GM12873 (cell line): Measurements from ENCODE around the gene SLC45A3.

Experiments
- CTCF ChIP-seq: IDR thresholded peaks from 2 replicates; pipeline ENCODE4 v1.5.1; 2012; ENCODE audit warnings: low read depth, mild to moderate bottlenecking, moderate library complexity, low read length, control low read depth; ENCODE audit not compliant: insufficient read depth; ENCODE audit errors: missing control alignments

SLC45A3 gene

GRCh38 chr1:205612104-205612503 is 68.2 kb downstream of the SLC45A3 start:
- no peak for TF ChIP-seq CTCF

GRCh38 chr1:205610901-205611466 is 69.3 kb downstream of the SLC45A3 start:
- no peak for TF ChIP-seq CTCF

GRCh38 chr1:205610036-205610435 is 70.3 kb downstream of the SLC45A3 start:
- TF ChIP-seq CTCF, result no peak
